Neural progenitor cell (in vitro differentiated cells): ENCODE results near the gene IGFBP7. TPM values are rescaled to one million over a fixed set of nuclear protein-coding genes. Genes with fewer than 3 reads are reported as not detected.
A peak's percentile ranks its signal among the peaks of the same experiment; 100 is the strongest.

ENCODE experiments used
- DNase-seq: peaks from one replicate; pipeline ENCODE4 v3.0.0-alpha.2; 2016; ENCODE audit warnings: low spot score
- H2AFZ ChIP-seq: fragments of 200-600 bp; sonication (generic); replicated peaks from 2 replicates; pipeline ENCODE4 v1.6.1; 2016; ENCODE audit warnings: antibody characterized with exemption
- H3F3A ChIP-seq: fragments of 200-600 bp; sonication (generic); 2 replicates; pipeline ENCODE4 v1.6.1; 2016; ENCODE audit warnings: antibody characterized with exemption, low read depth
- H3K27ac ChIP-seq: fragments of 200-600 bp; sonication (generic); 2 replicates; pipeline ENCODE4 v1.5.1; 2016; ENCODE audit warnings: mild to moderate bottlenecking
- H3K27me3 ChIP-seq: fragments of 200-600 bp; sonication (generic); 2 replicates; pipeline ENCODE4 v1.6.1; 2016; ENCODE audit warnings: mild to moderate bottlenecking, moderate library complexity
- H3K36me3 ChIP-seq: fragments of 200-600 bp; sonication (generic); 2 replicates; pipeline ENCODE4 v1.5.1; 2016
- H3K4me1 ChIP-seq: fragments of 200-600 bp; sonication (generic); 2 replicates; pipeline ENCODE4 v1.6.1; 2016; ENCODE audit warnings: mixed run types
- H3K4me2 ChIP-seq: fragments of 200-600 bp; sonication (generic); 2 replicates; pipeline ENCODE4 v1.6.1; 2016
- H3K4me3 ChIP-seq: fragments of 200-600 bp; sonication (generic); 2 replicates; pipeline ENCODE4 v1.5.1; 2016
- H3K79me2 ChIP-seq: fragments of 200-600 bp; sonication (generic); 2 replicates; pipeline ENCODE4 v1.6.1; 2016; ENCODE audit warnings: low read depth
- H3K9ac ChIP-seq: fragments of 200-600 bp; sonication (generic); 2 replicates; pipeline ENCODE4 v1.6.1; 2016
- H3K9me3 ChIP-seq: fragments of 200-600 bp; sonication (generic); 2 replicates; pipeline ENCODE4 v1.5.1; 2016; ENCODE audit warnings: low read depth
- H4K20me1 ChIP-seq: fragments of 200-600 bp; sonication (generic); 2 replicates; pipeline ENCODE4 v1.6.1; 2016; ENCODE audit warnings: low read depth
- H3K27ac Mint-ChIP-seq: 3 replicates; pipeline ENCODE4 v1.8.0; 2021; ENCODE audit warnings: mixed read lengths
- H3K27me3 Mint-ChIP-seq: 2 replicates; pipeline ENCODE4 v1.8.0; 2022; ENCODE audit warnings: low read depth, mild to moderate bottlenecking, inconsistent platforms, moderate library complexity, mixed read lengths; ENCODE audit not compliant: insufficient read depth
- H3K36me3 Mint-ChIP-seq: 3 replicates; pipeline ENCODE4 v1.8.0; 2021; ENCODE audit warnings: mixed read lengths
- H3K4me1 Mint-ChIP-seq: 3 replicates; pipeline ENCODE4 v1.8.0; 2021; ENCODE audit warnings: mixed read lengths
- H3K4me3 Mint-ChIP-seq: 3 replicates; pipeline ENCODE4 v1.8.0; 2021; ENCODE audit warnings: mild to moderate bottlenecking, moderate library complexity, mixed read lengths
- H3K9me3 Mint-ChIP-seq: 3 replicates; pipeline ENCODE4 v1.8.0; 2020; ENCODE audit warnings: mixed read lengths
- EZH2 ChIP-seq: fragments of 200-600 bp; sonication (generic); IDR thresholded peaks from 2 replicates; pipeline ENCODE4 v1.6.1; 2017; ENCODE audit warnings: antibody characterized with exemption, mild to moderate bottlenecking, moderate library complexity
- EZH2phosphoT487 ChIP-seq: fragments of 200-600 bp; sonication (generic); IDR thresholded peaks from 2 replicates; pipeline ENCODE4 v1.6.1; 2017; ENCODE audit warnings: antibody characterized with exemption
- total RNA-seq: library from RNA; depleted of rRNA; stranded (reverse); fragments of >200 nt; gene quantifications from 2 replicates; pipeline ENCODE4 v1.2.3, GENCODE V29; 2015; ENCODE audit warnings: low replicate concordance
- TF ChIP-seq, protein P1 (sequence below): fragments of 200-600 bp; sonication (generic); IDR thresholded peaks from 2 replicates; pipeline ENCODE4 v1.5.1; 2017; ENCODE audit warnings: antibody characterized with exemption, mild to moderate bottlenecking

The IGFBP7 gene
- total RNA-seq, 1 donor from 2014 or later = 0.86 TPM

DNA sequence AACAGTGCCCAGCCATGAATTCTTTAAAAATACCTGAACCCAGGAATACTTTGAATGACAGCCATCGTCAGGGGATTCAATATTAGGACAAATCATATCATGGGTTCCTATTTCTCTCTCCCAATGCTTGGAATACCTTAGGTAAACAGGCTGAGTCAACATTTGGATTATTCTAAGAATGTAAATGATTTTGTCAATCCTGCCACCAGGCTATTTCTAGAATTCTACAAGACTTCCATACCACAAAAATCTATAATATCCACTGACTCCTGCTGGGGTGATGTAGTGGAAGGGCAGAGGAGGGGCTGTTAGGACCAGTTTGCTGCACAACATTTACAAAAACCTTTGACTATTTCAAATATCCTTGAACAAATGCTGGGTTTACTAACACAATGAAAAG lies 65.2 kb downstream of the IGFBP7 start:
- H4K20me1 ChIP-seq = no peaks in the 10 kb centered on the region

GRCh38 chr4:57044279-57044678 lies 65.9 kb downstream of the IGFBP7 start:
- Histone ChIP-seq H3K4me3 (no peak overlapping the region), H3K4me1 (no peaks in the 10 kb centered on the region), H3F3A (no peaks in the 10 kb centered on the region), H3K79me2 (no peaks in the 10 kb centered on the region), H3K9ac (no peak overlapping the region), H3K9me3 (no peaks in the 10 kb centered on the region), H3K36me3 (no peaks in the 10 kb centered on the region), H4K20me1 (no peaks in the 10 kb centered on the region), H3K27me3 (no peaks in the 10 kb centered on the region), H3K27ac (no peak overlapping the region), H2AFZ (no peak overlapping the region), H3K4me2 (no peak overlapping the region)
- H3K4me1 Mint-ChIP-seq = peaks cover 30% of the 10 kb centered on the region
- peaks cover 5% of the 10 kb centered on the region for H3K36me3 Mint-ChIP-seq
- H3K27ac Mint-ChIP-seq = no peak overlapping the region
- DNase-seq = no peak
- TF ChIP-seq EZH2phosphoT487 = no peak
- TF ChIP-seq, protein P1, sequence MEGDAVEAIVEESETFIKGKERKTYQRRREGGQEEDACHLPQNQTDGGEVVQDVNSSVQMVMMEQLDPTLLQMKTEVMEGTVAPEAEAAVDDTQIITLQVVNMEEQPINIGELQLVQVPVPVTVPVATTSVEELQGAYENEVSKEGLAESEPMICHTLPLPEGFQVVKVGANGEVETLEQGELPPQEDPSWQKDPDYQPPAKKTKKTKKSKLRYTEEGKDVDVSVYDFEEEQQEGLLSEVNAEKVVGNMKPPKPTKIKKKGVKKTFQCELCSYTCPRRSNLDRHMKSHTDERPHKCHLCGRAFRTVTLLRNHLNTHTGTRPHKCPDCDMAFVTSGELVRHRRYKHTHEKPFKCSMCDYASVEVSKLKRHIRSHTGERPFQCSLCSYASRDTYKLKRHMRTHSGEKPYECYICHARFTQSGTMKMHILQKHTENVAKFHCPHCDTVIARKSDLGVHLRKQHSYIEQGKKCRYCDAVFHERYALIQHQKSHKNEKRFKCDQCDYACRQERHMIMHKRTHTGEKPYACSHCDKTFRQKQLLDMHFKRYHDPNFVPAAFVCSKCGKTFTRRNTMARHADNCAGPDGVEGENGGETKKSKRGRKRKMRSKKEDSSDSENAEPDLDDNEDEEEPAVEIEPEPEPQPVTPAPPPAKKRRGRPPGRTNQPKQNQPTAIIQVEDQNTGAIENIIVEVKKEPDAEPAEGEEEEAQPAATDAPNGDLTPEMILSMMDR = no peak
- TF ChIP-seq EZH2 = no peak
- H3K4me3 Mint-ChIP-seq = no peak overlapping the region
- H3K9me3 Mint-ChIP-seq = peaks cover 12% of the 10 kb centered on the region
- peaks cover 2% of the 10 kb centered on the region for H3K27me3 Mint-ChIP-seq

More for the DNA sequence above, 65.2 kb downstream of the IGFBP7 start:
- peaks cover 5% of the 10 kb centered on the region for H3K36me3 Mint-ChIP-seq
- no peak overlapping the region for H3K9ac ChIP-seq
- H3K4me3 ChIP-seq = no peak overlapping the region
- H2AFZ ChIP-seq = no peak overlapping the region
- no peaks in the 10 kb centered on the region for H3K27me3 ChIP-seq
- H3K79me2 ChIP-seq = no peaks in the 10 kb centered on the region
- no peak overlapping the region for H3K27ac ChIP-seq
- no peak for DNase-seq
- peaks cover 12% of the 10 kb centered on the region for H3K9me3 Mint-ChIP-seq
- no peaks in the 10 kb centered on the region for H3K4me1 ChIP-seq
- no peaks in the 10 kb centered on the region for H3F3A ChIP-seq
- H3K4me1 Mint-ChIP-seq = peaks cover 24% of the 10 kb centered on the region
- no peaks in the 10 kb centered on the region for H3K36me3 ChIP-seq
- TF ChIP-seq, protein P1 = no peak
- H3K4me3 Mint-ChIP-seq = no peak overlapping the region
- no peak overlapping the region for H3K27ac Mint-ChIP-seq
- no peaks in the 10 kb centered on the region for H3K9me3 ChIP-seq
- peaks cover 2% of the 10 kb centered on the region for H3K27me3 Mint-ChIP-seq
- no peak overlapping the region for H3K4me2 ChIP-seq

- no peaks in the 10 kb centered on the region for H3K4me1 ChIP-seq
- H3K27ac Mint-ChIP-seq = no peak overlapping the region
- no peaks in the 10 kb centered on the region for H3K79me2 ChIP-seq
- no peaks in the 10 kb centered on the region for H3K36me3 ChIP-seq
- H4K20me1 ChIP-seq = no peaks in the 10 kb centered on the region
- no peak overlapping the region for H3K4me2 ChIP-seq
- peak overlapping the region; percentile 1 for H2AFZ ChIP-seq
- no peaks in the 10 kb centered on the region for H3F3A ChIP-seq
- H3K9ac ChIP-seq = no peak overlapping the region
- no peaks in the 10 kb centered on the region for H3K27me3 ChIP-seq
- no peak overlapping the region for H3K4me3 Mint-ChIP-seq
- TF ChIP-seq EZH2phosphoT487 = no peak
- peaks cover 34% of the 10 kb centered on the region for H3K4me1 Mint-ChIP-seq
- H3K9me3 Mint-ChIP-seq = peaks cover 12% of the 10 kb centered on the region
- peaks cover 2% of the 10 kb centered on the region for H3K27me3 Mint-ChIP-seq
- DNase-seq = no peak
- no peak overlapping the region for H3K27ac ChIP-seq
- no peaks in the 10 kb centered on the region for H3K9me3 ChIP-seq
- H3K36me3 Mint-ChIP-seq = peaks cover 5% of the 10 kb centered on the region
- no peak overlapping the region for H3K4me3 ChIP-seq
These were observed 66.6 kb downstream of the IGFBP7 start for GRCh38 chr4:57043347-57044251.

DNA sequence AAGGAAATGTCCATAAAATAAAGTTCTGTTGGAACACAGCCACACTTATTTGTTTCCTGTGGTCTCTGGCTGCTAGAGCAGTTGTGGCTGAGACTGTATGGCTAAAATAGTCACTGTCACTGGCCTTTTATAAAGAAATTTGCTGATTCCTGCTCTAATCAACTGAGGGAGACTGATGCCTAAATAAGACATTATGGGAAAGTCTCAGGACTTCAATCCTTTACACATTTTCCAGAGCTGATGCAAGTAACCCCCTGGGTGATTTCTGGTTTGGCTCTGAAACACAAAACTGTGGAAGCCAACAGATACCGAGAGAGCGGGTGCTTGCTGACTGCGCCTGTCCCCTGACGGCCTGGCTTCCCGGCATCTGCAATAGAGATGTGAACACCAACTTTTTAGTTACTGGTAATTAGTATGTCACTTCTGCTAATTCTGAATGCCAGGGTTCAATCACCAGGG lies 67.4 kb downstream of the IGFBP7 start:
- no peaks in the 10 kb centered on the region for H3K9me3 ChIP-seq
- peaks cover 7% of the 10 kb centered on the region for H3K4me1 ChIP-seq
- H3K36me3 ChIP-seq = no peaks in the 10 kb centered on the region
- Mint-ChIP-seq H3K27ac (no peak overlapping the region), H3K9me3 (peaks cover 12% of the 10 kb centered on the region), H3K4me1 (peaks cover 40% of the 10 kb centered on the region), H3K27me3 (peaks cover 5% of the 10 kb centered on the region), H3K36me3 (peaks cover 5% of the 10 kb centered on the region), H3K4me3 (no peak overlapping the region)
- no peaks in the 10 kb centered on the region for H3K79me2 ChIP-seq
- TF ChIP-seq EZH2phosphoT487 = no peak
- TF ChIP-seq, protein P1 = no peak
- no peak for TF ChIP-seq EZH2
- H3K4me3 ChIP-seq = no peak overlapping the region
- DNase-seq = no peak
- H3K27me3 ChIP-seq = no peaks in the 10 kb centered on the region
- H4K20me1 ChIP-seq = no peaks in the 10 kb centered on the region
- peaks cover 5% of the 10 kb centered on the region for H3F3A ChIP-seq
- H2AFZ ChIP-seq = no peak overlapping the region
- no peak overlapping the region for H3K9ac ChIP-seq
- no peak overlapping the region for H3K4me2 ChIP-seq
- H3K27ac ChIP-seq = no peak overlapping the region
